Measurements from ENCODE around the gene ABCA10. TPM values are rescaled to one million over a fixed set of nuclear protein-coding genes. Genes with fewer than 3 reads are reported as not detected.

Gene ABCA10
- total and polyA plus RNA-seq, 5 donors = 5.0 to 15.9 (median 6.9) TPM

DNA sequence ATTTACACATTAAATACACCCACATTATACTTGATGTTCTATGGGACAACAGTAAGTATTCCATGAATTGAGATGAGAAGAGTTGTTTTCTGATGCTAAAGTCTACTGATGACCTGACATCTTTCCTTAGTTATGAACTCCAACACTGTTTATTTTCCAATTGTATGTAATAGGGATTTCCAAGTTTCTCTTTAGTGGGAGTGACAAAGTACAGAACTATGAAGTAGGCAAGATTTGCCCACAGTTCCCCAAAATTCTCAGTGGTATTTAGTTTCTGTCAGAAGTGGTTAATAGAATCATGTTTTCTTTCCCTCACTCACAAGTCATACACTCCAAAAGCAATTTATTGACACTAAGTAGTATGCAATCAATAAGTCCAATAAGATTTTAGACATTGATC lies 64.4 kb downstream of the ABCA10 start:
- ATAC-seq (no peak), DNase-seq (no peak)
- intact Hi-C loops (cut with DNase I) = no loop called here
- H3K27ac ChIP-seq (ENCODE audit: low read length) = no peak overlapping the region
- no peaks in the 10 kb centered on the region for H3K9me3 ChIP-seq (ENCODE audit: control insufficient read depth, low read length)
- H3K4me1 ChIP-seq (ENCODE audit: control insufficient read depth, insufficient read depth, low read length) = peaks cover 2% of the 10 kb centered on the region
- H3K4me3 ChIP-seq (ENCODE audit: low read length) = no peak overlapping the region
- H3K27me3 ChIP-seq (ENCODE audit: control insufficient read depth, insufficient read depth) = no peaks in the 10 kb centered on the region

DNA sequence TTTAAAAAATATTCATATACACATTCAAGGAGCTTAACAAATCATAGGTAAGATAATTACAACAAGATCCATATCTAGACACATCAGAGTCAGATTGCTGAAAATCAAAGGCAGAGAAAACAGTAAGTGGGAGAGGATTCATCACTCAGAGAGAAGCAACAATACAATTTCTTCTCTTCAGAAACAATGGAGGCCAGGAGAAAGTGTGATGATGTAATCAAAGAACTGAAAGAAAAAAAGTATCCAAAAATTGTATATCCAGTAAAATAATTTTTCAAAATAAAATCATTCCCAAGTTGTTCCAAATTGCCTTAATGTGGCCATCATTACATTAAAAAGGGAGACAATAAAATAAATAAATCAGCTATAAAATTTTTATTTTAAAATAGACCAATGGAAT lies 69.2 kb downstream of the ABCA10 start:
- DNase-seq (no peak), ATAC-seq (no peak)
- Histone ChIP-seq H3K4me3 (ENCODE audit: low read length) (no peak overlapping the region), H3K9me3 (ENCODE audit: control insufficient read depth, low read length) (no peaks in the 10 kb centered on the region), H3K4me1 (ENCODE audit: control insufficient read depth, insufficient read depth, low read length) (no peaks in the 10 kb centered on the region), H3K27ac (ENCODE audit: low read length) (no peak overlapping the region), H3K27me3 (ENCODE audit: control insufficient read depth, insufficient read depth) (no peaks in the 10 kb centered on the region)
- intact Hi-C loops (cut with DNase I) = no loop called here

DNA sequence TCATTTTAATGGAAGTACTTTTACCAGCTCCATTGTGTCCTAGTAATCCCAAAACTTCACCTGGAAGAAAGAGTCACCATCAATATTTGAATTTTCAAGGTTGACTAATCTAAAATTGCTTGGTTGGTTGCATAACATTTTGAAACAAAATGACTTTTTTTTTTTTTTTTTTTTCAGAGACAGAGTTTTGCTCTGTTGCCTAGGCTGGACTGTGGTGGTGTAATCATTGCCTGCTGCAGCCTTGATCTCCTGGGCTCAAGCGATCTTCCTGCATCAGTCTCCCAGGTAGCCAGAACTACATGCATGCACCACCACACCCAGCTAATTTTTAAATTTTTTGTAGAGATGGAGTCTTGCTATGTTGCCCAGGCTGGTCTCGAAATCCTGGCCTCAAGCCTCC lies 74.4 kb downstream of the ABCA10 start:
- no peaks in the 10 kb centered on the region for H3K4me1 ChIP-seq (ENCODE audit: control insufficient read depth, insufficient read depth, low read length)
- DNase-seq (no peak), ATAC-seq (no peak)
- H3K27ac ChIP-seq (ENCODE audit: low read length) = no peak overlapping the region
- intact Hi-C loops (cut with DNase I) = no loop called here
- WGBS = 96% methylated on average over 2 of the region's 2 CpGs
- H3K4me3 ChIP-seq (ENCODE audit: low read length) = no peak overlapping the region
- no peaks in the 10 kb centered on the region for H3K27me3 ChIP-seq (ENCODE audit: control insufficient read depth, insufficient read depth)
- no peaks in the 10 kb centered on the region for H3K9me3 ChIP-seq (ENCODE audit: control insufficient read depth, low read length)

DNA sequence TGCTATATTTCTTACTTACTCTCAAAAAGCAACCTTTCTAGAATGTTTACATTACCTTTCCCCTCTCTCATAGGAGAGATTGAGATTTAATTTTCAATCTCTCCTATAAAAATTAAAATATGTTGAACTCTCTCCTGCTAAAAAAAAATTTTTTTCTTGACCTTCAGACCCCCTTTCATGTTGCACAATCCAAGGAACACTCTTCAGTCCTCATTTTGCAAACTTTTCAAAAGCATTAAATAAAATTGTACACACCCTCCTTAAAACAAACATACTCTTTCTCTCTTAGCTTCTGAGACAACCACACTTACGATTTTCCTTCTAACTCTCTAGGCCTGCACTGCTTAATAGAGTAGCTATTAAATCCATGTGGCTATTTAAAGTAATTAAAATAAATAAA lies 78.3 kb downstream of the ABCA10 start:
- no peaks in the 10 kb centered on the region for H3K27me3 ChIP-seq (ENCODE audit: control insufficient read depth, insufficient read depth)

DNA sequence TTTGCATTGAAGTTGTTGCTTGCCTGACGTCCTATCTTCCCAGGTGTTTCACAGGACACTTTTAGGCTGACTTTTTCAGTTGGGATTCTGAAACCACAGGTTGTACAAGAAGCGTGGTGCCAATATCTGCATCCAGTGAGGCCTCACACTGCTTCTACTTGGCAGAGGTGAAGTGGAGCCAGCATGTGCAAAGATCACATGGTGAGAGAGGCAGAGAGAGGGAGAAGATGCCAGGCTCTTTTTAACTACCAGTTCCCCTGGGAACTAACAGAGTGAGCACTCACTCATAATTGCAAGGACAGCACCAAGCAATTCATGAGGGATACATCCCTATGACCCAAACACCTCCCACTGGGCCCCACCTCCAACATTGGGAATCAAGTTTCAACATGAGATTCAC lies 81.2 kb downstream of the ABCA10 start:
- H3K4me1 ChIP-seq (ENCODE audit: control insufficient read depth, insufficient read depth, low read length) = no peaks in the 10 kb centered on the region
- intact Hi-C loops (cut with DNase I) = no loop called here
- WGBS = 82% methylated on average over 2 of the region's 2 CpGs
- no peak for DNase-seq
- no peaks in the 10 kb centered on the region for H3K9me3 ChIP-seq (ENCODE audit: control insufficient read depth, low read length)
- no peak for ATAC-seq
- no peaks in the 10 kb centered on the region for H3K27me3 ChIP-seq (ENCODE audit: control insufficient read depth, insufficient read depth)
- no peak overlapping the region for H3K4me3 ChIP-seq (ENCODE audit: low read length)
- H3K27ac ChIP-seq (ENCODE audit: low read length) = no peak overlapping the region

More for the DNA sequence above, 78.3 kb downstream of the ABCA10 start:
- no peak overlapping the region for H3K4me3 ChIP-seq (ENCODE audit: low read length)
- ATAC-seq = no peak
- no peaks in the 10 kb centered on the region for H3K4me1 ChIP-seq (ENCODE audit: control insufficient read depth, insufficient read depth, low read length)
- no peak overlapping the region for H3K27ac ChIP-seq (ENCODE audit: low read length)
- WGBS = 73% methylated on average over 1 of the region's 1 CpG
- DNase-seq = no peak
- no peaks in the 10 kb centered on the region for H3K9me3 ChIP-seq (ENCODE audit: control insufficient read depth, low read length)
- intact Hi-C loops (cut with DNase I) = no loop called here

DNA sequence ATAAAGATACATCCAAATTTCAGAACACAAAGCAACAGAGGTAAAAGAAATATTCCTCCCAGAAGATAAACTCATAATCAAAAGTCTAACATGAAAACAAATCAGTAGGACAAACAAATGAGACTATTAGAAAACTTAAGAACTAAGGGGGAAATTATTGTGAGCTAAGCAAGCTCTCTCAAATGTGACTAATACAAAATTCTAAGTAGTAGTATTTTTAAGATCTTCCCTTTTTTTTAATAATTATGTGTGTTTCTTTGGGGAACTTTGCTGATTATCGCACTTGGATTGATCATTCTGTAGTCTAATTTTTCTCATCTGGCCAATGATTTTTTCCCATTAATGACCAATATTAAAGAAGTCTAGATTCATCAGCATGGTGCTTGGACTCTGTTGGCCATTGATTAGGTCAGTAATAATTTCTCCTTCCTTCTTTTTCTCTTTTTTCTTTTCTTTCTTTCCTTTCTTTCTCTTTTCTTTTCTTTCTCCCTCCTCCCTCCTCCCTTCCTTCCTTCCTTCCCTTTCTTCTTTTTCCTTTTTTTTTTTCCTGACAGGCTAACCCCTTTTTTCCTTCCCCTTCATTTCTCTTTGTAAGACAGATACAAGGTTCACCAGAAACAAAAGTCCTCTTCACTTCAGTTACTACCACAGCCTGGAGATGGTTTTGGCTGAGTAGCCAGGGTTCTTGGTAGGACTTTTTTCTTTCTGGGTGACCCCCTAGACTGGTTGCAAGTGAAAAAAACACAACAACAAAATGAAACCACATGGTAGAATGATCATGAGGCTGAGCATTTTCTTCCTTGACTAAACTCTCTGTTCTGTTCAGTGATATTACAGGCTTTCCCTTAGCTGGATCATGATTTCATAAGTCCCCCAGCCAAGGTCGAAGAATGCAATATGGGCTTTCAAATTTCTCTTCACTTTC lies 84.0 kb downstream of the ABCA10 start:
- 91% methylated on average over 2 of the region's 2 CpGs for WGBS
- H3K9me3 ChIP-seq (ENCODE audit: control insufficient read depth, low read length) = no peaks in the 10 kb centered on the region
- DNase-seq (no peak), ATAC-seq (no peak)
- no peak overlapping the region for H3K27ac ChIP-seq (ENCODE audit: low read length)
- H3K4me3 ChIP-seq (ENCODE audit: low read length) = no peak overlapping the region
- intact Hi-C loops (cut with DNase I) = no loop called here
- H3K4me1 ChIP-seq (ENCODE audit: control insufficient read depth, insufficient read depth, low read length) = no peaks in the 10 kb centered on the region
- no peaks in the 10 kb centered on the region for H3K27me3 ChIP-seq (ENCODE audit: control insufficient read depth, insufficient read depth)

DNA sequence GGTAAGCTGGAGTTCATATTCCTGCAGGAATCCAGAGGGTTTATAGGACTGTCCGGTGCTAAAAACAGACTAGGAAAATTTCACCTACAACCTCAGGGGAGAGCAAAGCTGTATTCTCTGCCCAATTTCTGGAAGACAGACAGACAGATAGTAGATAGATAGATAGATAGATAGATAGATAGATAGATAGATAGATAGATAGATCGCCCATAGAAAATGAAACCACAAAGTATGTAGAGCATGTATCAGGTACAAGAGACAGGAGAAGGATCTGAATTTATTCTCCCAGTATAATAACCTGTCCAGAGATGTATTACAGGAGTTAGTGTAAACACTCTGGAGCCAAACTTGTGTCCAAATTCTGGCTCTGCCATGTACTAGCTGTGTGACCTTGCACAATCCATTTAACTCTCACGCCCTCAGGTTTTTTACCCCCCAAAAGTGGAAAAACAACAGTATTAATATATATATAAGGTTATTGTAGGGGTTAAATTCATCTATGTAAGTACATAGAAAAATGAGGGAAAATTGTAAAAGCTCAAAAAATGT lies 84.9 kb downstream of the ABCA10 start:
- DNase-seq (no peak), ATAC-seq (no peak)
- H3K4me3 ChIP-seq (ENCODE audit: low read length) = no peak overlapping the region
- H3K27ac ChIP-seq (ENCODE audit: low read length) = no peak overlapping the region
- no peaks in the 10 kb centered on the region for H3K9me3 ChIP-seq (ENCODE audit: control insufficient read depth, low read length)
- WGBS = 92% methylated on average over 3 of the region's 3 CpGs
- intact Hi-C loops (cut with DNase I) = no loop called here
- H3K4me1 ChIP-seq (ENCODE audit: control insufficient read depth, insufficient read depth, low read length) = no peaks in the 10 kb centered on the region
- no peaks in the 10 kb centered on the region for H3K27me3 ChIP-seq (ENCODE audit: control insufficient read depth, insufficient read depth)

DNA sequence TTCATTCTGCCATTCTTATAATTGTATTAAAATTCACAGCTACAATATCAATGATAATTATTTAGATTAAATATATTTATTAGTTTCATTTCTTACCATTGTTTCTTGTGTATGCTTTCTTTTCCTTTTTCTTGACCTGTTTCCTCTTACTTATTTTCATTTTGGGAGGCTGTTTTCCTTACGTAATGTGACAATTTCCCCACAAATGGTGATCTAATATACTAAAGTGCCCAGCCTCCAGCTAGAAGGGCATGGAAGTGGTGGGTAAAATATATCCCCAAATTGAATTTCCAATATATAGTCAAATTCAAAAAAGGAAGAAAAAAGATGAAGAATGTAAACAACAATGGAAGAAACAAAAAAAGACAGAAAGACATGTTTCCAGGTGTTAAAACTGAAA lies 85.5 kb downstream of the ABCA10 start:
- H3K4me3 ChIP-seq (ENCODE audit: low read length) = no peak overlapping the region
- H3K9me3 ChIP-seq (ENCODE audit: control insufficient read depth, low read length) = no peaks in the 10 kb centered on the region
- ATAC-seq (no peak), DNase-seq (no peak)
- no peaks in the 10 kb centered on the region for H3K27me3 ChIP-seq (ENCODE audit: control insufficient read depth, insufficient read depth)
- intact Hi-C loops (cut with DNase I) = no loop called here
- WGBS = 69% methylated on average over 1 of the region's 1 CpG
- no peaks in the 10 kb centered on the region for H3K4me1 ChIP-seq (ENCODE audit: control insufficient read depth, insufficient read depth, low read length)
- H3K27ac ChIP-seq (ENCODE audit: low read length) = no peak overlapping the region

DNA sequence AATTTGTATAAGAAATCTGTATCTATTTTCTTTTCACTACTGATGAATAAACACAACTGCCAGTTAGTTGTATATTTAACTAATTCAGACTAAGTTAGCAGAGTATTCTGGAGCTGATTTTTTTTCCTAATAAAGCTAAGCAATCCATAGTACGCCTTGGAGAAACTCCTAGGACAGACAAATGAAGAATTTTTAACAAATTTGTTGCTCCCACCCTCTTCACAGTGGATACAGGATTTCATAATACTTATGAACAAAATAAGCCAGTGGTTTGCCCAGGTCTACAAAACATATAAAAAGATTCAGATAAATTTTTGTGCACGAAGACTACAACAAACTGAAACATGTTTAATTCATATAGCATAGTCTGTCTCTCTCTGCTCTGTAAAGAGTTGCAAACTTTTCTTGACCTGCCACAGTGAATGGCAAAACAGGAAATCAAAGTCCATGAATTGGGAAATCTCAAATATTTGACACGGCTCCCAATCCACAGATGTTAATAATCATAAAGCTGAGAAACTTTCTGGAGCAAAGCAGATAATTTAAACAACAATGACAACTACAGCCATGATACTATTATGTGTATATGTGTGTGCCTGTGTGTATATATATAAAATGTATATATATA lies 86.3 kb downstream of the ABCA10 start:
- DNase-seq = no peak
- Histone ChIP-seq H3K4me3 (ENCODE audit: low read length) (peak overlapping the region; percentile 77), H3K9me3 (ENCODE audit: control insufficient read depth, low read length) (no peaks in the 10 kb centered on the region), H3K27me3 (ENCODE audit: control insufficient read depth, insufficient read depth) (no peaks in the 10 kb centered on the region), H3K27ac (ENCODE audit: low read length) (no peak overlapping the region), H3K4me1 (ENCODE audit: control insufficient read depth, insufficient read depth, low read length) (no peaks in the 10 kb centered on the region)
- intact Hi-C loops (cut with DNase I) = no loop called here
- 44% methylated on average over 3 of the region's 3 CpGs for WGBS
- ATAC-seq = peak; percentile 48 to 75

DNA sequence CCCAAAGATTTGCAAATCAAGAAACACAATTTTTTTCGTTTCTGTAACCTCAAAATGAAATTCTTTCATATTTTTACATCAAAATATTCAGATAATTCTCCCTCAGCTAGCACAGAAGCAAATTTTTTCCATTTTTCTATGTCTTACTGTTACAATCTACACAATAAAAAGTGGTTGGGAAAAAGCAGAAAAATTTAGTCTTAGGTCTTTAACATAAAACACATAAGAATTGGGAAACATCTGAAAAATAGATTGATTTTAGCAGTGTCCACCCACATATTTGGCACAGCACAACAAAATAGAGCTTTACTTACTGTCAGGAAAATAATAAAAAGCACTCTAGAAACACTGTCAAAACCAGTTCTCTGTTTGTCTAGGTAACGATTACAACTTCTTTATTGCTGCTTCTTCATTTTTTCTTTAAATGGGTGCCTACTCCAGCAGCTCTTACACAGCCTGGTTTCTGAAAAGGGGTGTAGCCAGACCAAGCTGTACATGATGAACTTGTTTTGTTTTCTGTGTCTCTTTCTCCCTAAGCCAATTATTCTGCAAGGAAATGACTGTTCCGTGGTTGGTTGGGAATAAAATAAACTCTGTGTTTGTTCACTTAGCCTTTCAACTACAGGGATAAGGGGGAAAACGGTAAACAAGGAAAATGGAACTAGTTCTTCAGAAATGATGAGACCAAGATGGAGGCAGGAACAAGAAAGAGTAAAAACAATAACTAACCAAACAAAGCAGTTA lies 87.0 kb downstream of the ABCA10 start, which contains the start of gene ABCA6:
Gene ABCA6 (minus strand): TSS at position 465 of the 744 bp plus-strand sequence. CDS start 1,192 bp downstream, outside the sequence.
- Histone ChIP-seq H3K4me3 (ENCODE audit: low read length) (peak within 1 kb of the TSS; percentile 77), H3K9me3 (ENCODE audit: control insufficient read depth, low read length) (no peaks in the 10 kb centered on the region), H3K4me1 (ENCODE audit: control insufficient read depth, insufficient read depth, low read length) (no peaks in the 10 kb centered on the region), H3K27ac (ENCODE audit: low read length) (no peak within 1 kb of the TSS), H3K27me3 (ENCODE audit: control insufficient read depth, insufficient read depth) (no peaks in the 10 kb centered on the region)
- 29% methylated on average over 4 of the region's 4 CpGs for WGBS
- no peak for DNase-seq
- intact Hi-C loops (cut with DNase I) = no loop called here
- peak; percentile 80 to 97 for ATAC-seq

DNA sequence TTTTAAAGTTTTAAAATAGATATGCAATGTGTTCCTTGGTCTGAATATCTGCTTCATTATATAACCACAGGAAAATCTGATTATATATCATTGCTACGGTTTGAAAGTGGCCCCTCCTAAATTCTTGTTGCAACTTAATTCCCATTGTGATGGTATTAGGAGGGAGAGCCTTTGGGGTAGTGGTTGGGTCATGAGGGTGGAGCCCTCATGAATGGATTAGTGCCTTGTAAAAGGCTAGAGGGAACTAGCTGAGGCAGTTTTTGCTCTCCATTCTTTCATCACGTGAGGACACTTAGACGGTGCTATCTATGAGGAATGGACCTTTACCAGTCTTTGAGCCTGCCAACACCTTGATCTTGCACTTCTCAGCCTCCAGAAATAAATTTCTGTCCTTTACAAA lies 94.5 kb downstream of the ABCA10 start:
- WGBS = 76% methylated on average over 3 of the region's 3 CpGs
- Histone ChIP-seq H3K27me3 (ENCODE audit: control insufficient read depth, insufficient read depth) (no peaks in the 10 kb centered on the region), H3K4me3 (ENCODE audit: low read length) (no peak overlapping the region), H3K4me1 (ENCODE audit: control insufficient read depth, insufficient read depth, low read length) (no peaks in the 10 kb centered on the region), H3K27ac (ENCODE audit: low read length) (no peak overlapping the region), H3K9me3 (ENCODE audit: control insufficient read depth, low read length) (no peaks in the 10 kb centered on the region)
- intact Hi-C loops (cut with DNase I) = no loop called here
- no peak for ATAC-seq
- no peak for DNase-seq
